HuH-7 (cell line): ENCODE results near the gene ABHD13.
"Not testable (repeated sequence)": the region's sequence is repeated elsewhere in the genome, so short reads cannot be mapped to it uniquely, and the experiment has no call there.

Source experiments
- DNase-seq: peaks from one replicate; pipeline ENCODE4 v3.0.0; 2011; ENCODE audit warnings: low spot score

The ABHD13 gene

GRCh38 chr13:108223687-108224503 lies 5.7 kb downstream of the ABHD13 start:
- no peak for DNase-seq

GRCh38 chr13:108225440-108225839 lies 7.2 kb downstream of the ABHD13 start:
- no peak for DNase-seq

GRCh38 chr13:108226184-108226583 lies 8.0 kb downstream of the ABHD13 start:
- peak; percentile 37 for DNase-seq

DNA sequence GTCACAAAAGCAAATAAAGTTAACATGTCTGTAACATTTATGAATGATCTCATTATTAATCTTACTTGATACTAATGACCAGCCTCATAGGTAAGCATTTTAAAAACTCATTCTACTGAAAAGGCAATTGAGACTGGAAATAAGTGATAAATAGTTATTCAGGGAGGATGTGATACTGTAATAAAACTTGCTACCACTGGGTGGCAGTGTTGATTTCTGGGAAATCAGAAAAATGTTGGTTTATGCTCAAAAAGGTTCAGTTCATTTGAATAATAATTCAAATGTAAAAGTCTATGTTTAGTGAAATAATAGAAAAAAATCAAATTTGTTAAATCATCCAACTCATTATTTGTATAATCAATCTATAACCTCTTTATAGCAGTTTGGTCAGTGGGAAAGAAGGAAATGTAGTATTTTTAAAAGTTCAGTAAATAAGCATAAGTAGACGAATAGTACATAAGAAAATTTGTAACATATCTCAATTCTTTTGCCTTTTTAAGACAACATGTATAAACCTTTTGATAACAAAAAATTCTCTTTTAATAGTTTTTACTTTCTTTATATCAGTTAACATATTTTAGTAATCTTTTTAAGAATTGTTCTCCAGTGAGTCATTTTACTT lies 9.6 kb downstream of the ABHD13 start:
- no peak for DNase-seq

- no peak for DNase-seq
Observed at GRCh38 chr13:108230377-108230776, 12.2 kb downstream of the ABHD13 start.

GRCh38 chr13:108249150-108249549 lies 31.0 kb downstream of the ABHD13 start:
- no peak for DNase-seq

- DNase-seq, result no peak
Observed at GRCh38 chr13:108257248-108257647, 39.1 kb downstream of the ABHD13 start.

DNA sequence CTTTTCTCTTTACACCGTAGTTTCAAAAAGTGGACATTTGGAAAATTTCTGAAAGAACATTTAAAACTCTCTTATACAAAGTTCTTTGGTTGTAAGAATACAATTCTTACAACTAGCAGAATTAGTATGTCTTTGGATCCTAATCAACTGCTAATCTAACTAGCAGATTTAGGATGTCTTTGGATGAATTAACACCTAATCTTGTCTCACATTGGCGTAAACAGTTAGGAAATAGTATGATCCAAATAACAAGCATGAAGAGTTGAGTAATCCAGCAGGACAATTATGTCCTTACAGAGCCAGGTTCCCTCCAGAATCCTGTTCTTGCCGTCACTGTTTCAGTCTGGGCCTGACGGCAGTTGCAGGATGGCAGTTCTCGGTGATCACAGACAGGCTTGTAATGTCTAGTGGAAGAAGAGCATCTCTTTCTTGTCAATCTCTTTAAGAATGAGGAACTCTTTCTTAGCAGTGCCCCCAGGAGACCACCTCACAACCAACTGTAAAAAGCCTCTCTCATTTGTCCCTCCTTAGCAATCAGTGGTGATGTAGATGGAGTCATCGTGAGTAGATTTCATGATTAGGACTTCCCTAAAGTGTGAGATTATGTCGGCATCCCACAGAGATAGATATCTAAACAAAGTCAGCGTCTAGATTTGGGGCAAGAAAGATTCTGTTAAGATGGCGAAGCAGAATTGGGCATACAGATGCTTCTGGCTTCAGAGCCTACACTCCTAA lies 45.6 kb downstream of the ABHD13 start:
- DNase-seq, result no peak

DNA sequence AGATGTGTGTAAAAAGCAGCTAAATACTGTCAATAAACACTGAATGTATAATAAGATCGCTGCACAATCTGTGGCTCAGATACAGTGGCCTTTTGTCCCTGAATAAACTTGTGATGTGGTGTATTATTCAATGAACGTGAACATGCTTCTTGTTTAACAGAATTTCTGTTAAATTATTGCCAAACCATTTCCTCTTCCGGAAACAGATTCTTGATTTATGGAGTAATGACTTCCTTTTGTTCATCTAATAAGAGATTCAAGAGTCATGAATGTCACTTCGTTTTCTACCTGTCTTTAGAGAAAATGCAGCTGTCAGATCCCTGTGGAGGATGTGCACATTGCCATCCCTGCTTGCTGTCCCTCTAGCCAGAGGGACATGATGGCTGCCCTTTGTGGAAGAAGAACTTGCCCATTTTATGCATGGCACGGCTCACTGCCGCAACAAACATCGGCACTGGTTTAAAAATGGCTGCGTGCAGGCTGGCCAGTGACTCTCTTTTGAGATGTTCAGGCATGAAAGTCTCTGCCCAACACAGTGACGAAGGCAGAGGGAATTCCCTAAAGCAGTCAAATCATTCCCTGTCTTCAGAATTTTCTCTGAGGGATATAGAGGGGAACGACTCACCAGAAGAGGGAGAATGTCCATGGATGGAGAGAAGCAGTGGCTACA lies 48.3 kb downstream of the ABHD13 start:
- no peak for DNase-seq

DNA sequence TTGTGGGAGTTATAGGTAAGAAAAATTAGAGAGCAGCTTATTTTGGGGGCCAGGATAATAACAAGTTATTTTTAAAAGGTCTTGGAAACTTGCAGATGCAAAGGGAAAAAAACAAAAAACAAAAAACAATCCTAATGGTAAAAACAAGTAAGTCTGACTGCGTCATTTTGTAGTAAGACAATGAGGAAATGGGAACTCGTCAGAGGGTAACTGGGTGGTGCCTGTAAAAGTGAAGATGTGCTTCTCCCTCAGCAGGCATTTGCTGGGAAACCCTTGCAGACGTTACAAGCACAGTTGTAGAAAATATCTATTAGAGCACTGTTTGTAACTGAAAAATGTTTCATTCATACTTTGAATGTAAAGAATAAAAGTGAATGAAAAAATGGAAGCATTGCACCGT lies 49.2 kb downstream of the ABHD13 start:
- DNase-seq, result no peak

DNA sequence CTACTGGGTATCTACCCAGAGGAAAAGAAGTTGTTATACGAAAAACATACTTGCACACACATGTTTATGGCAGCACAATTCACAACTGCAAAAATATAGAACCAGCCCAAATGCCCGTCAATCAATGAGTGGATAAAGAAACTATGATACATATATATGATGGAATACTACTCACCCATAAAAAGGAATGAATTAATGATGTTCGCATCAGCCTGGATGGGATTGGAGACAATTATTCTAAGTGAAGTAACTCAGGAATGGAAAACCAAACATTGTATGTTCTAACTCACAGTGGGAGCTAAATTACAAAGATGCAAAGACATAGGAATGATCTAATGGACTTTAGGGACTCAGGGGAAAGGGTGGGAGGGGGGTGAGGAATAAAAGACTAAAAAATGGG lies 49.7 kb downstream of the ABHD13 start:
- DNase-seq, result not testable (repeated sequence)

DNA sequence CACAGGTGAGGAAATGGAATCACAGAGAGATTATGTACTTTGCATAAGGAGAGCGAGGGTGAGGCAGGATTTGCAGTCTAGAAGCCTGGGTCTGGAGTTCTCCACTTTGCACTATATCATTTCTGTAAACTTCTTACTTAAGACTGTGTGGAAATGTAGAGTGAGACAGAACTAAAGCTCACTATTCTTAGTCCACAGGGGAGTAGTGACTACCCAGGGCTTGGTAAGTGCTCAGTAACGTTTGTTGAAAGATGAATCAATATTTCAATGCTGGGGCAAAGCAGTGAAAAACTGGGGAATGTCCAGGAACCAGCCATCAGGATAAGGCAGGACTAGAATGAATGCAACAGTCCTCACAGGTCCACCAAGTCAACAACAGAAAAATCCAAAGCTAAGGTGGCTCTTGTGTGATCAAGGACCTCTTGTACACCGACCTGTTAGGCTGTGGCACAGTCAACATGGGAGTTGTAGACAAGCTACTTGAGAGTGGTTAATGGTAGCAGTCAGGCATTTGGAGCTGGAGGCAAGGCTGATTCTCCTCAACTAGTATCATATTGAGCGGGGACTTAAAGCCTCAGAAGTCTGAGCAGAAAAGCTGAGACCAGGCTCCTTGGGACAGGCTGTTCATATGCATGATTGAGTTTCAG lies 50.4 kb downstream of the ABHD13 start:
- DNase-seq, result no peak

GRCh38 chr13:108269601-108270328 lies 51.6 kb downstream of the ABHD13 start, which contains the start of gene TNFSF13B:
TNFSF13B (plus strand) TSS chr13:108269718; CDS start chr13:108269896, 178 bp downstream.
- DNase-seq, result no peak

- no peak for DNase-seq
Observed at GRCh38 chr13:108270442-108270841, 52.2 kb downstream of the ABHD13 start.

GRCh38 chr13:108272333-108272732 lies 54.1 kb downstream of the ABHD13 start:
- DNase-seq, result no peak

GRCh38 chr13:108273429-108274118 lies 55.4 kb downstream of the ABHD13 start:
- no peak for DNase-seq

DNA sequence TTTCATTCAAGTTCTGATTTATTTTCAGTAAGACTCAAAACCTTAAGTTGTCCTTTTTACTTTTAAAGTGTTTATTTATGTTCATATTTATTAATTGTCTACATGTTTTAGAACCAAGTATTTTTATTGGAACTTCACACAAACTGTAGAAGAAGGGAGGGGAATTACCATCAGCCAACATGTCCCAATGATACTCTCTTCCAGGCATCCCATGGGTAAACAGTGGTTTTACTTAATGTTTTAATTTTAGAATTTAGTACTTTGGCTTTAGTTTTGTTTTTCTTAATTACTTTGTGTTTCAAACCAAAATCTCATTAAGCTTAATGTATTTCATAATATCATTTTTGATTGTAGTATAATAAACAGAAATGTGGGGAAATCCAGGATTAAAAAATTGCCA lies 56.5 kb downstream of the ABHD13 start:
- no peak for DNase-seq

DNA sequence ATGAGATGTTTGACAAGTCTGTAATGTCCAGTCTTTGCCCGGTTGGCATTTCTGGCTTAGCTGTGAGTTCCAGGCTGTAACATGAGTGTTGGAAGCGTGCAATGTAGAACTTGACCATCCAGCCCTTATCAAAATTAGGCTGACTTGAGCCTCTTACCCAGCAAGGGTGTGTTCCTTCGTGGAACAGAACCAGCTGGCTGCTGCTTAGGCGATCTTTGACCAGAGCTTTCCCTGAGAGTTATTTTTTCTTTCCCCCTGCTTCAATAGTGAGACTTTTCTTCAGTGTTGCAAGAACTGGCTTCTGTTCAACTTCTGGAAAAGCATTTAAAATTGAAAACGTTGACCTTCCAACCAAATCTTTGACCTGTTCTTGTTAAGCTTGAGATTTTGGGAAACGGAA lies 57.9 kb downstream of the ABHD13 start:
- no peak for DNase-seq

- DNase-seq, result no peak
Observed at GRCh38 chr13:108278466-108278865, 60.3 kb downstream of the ABHD13 start.

GRCh38 chr13:108281901-108282300 lies 63.7 kb downstream of the ABHD13 start:
- no peak for DNase-seq

- DNase-seq, result no peak
Observed at GRCh38 chr13:108283110-108283509, 64.9 kb downstream of the ABHD13 start.
